NCI-H345 (cell line): ENCODE measurements around the gene NGEF.

Experiments used
- DNase-seq: peaks from one replicate; lab custom pipeline; 2025; lab: John Stamatoyannopoulos, UW

NGEF gene

GRCh38 chr2:232896720-232897597, 116.1 kb downstream of the NGEF start:
- DNase-seq = no peak

GRCh38 chr2:232896111-232896510, 116.9 kb downstream of the NGEF start:
- no peak for DNase-seq

- DNase-seq = no peak
These were observed 118.3 kb downstream of the NGEF start for GRCh38 chr2:232894746-232895145.

GRCh38 chr2:232894251-232894650, 118.8 kb downstream of the NGEF start:
- no peak for DNase-seq

- DNase-seq = no peak
These were observed 119.2 kb downstream of the NGEF start for GRCh38 chr2:232893834-232894233.

- no peak for DNase-seq
These were observed 120.2 kb downstream of the NGEF start for GRCh38 chr2:232892843-232893242.

GRCh38 chr2:232892221-232892620, 120.8 kb downstream of the NGEF start:
- no peak for DNase-seq

GRCh38 chr2:232891621-232892071, 121.4 kb downstream of the NGEF start:
- DNase-seq = no peak

- no peak for DNase-seq
These were observed 122.0 kb downstream of the NGEF start for GRCh38 chr2:232890896-232891601.

- no peak for DNase-seq
These were observed 122.5 kb downstream of the NGEF start for GRCh38 chr2:232890536-232890895.

GRCh38 chr2:232889876-232890401, 123.1 kb downstream of the NGEF start:
- no peak for DNase-seq

- no peak for DNase-seq
These were observed 124.1 kb downstream of the NGEF start for GRCh38 chr2:232888839-232889529.

GRCh38 chr2:232888099-232888836, 124.8 kb downstream of the NGEF start:
- DNase-seq = no peak

GRCh38 chr2:232887171-232887850, 125.7 kb downstream of the NGEF start:
- DNase-seq = no peak

- DNase-seq = no peak
These were observed 126.4 kb downstream of the NGEF start for GRCh38 chr2:232886632-232887031.

- DNase-seq = no peak
These were observed 126.9 kb downstream of the NGEF start for GRCh38 chr2:232886176-232886575.

- no peak for DNase-seq
These were observed 127.6 kb downstream of the NGEF start for GRCh38 chr2:232885264-232885961.

- no peak for DNase-seq
These were observed 128.3 kb downstream of the NGEF start for GRCh38 chr2:232884549-232885263.

- no peak for DNase-seq
These were observed 129.0 kb downstream of the NGEF start for GRCh38 chr2:232884001-232884421.
